Transverse colon (tissue), 4 donors: Measurements from ENCODE around the gene NPHP3. TPM values are rescaled to one million over a fixed set of nuclear protein-coding genes. Genes with fewer than 3 reads are reported as not detected.
A peak's percentile ranks its signal among the peaks of the same experiment; 100 is the strongest.

Source experiments
- DNase-seq: peaks from one replicate; pipeline ENCODE4 v3.0.0-alpha.2; 2019
- H3K27ac ChIP-seq, 4 donors: fragments of 200-600 bp; sonication (generic); 2 replicates each; pipeline ENCODE4 v1.5.1; 2016 to 2018; ENCODE audit warnings: inconsistent platforms in 4 of 4
- H3K27me3 ChIP-seq: fragments of 200-600 bp; sonication (generic); 2 replicates; pipeline ENCODE4 v1.5.1; 2017; ENCODE audit warnings: inconsistent platforms
- H3K36me3 ChIP-seq, 4 donors: fragments of 200-600 bp; sonication (generic); 2 replicates each; pipeline ENCODE4 v1.5.1; 2017 to 2019; ENCODE audit warnings: inconsistent platforms in 4 of 4
- H3K4me1 ChIP-seq, 4 donors: fragments of 200-600 bp; sonication (generic); 2 replicates each; pipeline ENCODE4 v1.5.1; 2017 to 2020; ENCODE audit warnings: inconsistent platforms in 4 of 4
- H3K4me3 ChIP-seq, 4 donors: fragments of 200-600 bp; sonication (generic); 1 replicate in 1 of 4; 2 replicates in 3 of 4; pipeline versions ENCODE4 v1.5.1 to v1.6.1; 2017 to 2019; ENCODE audit warnings: inconsistent platforms in 4 of 4
- H3K9me3 ChIP-seq, 2 donors: fragments of 200-600 bp; sonication (generic); 2 replicates each; pipeline ENCODE4 v1.5.1; 2017 to 2019; ENCODE audit warnings: inconsistent platforms in 2 of 2
- EP300 ChIP-seq: sonication (generic); formaldehyde crosslinking; IDR thresholded peaks from one replicate; pipeline ENCODE4 v1.6.1; 2017; ENCODE audit warnings: antibody characterized with exemption, low read depth
- POLR2A ChIP-seq: fragments of 450-650 bp; IDR thresholded peaks from one replicate; pipeline ENCODE4 v1.6.1; 2016; ENCODE audit warnings: antibody characterized with exemption, mild to moderate bottlenecking, moderate library complexity
- POLR2AphosphoS5 ChIP-seq, 3 donors: sonication (generic); formaldehyde crosslinking; IDR thresholded peaks; one replicate each; pipeline ENCODE4 v1.6.1; 2016; ENCODE audit warnings: antibody characterized with exemption in 3 of 3
- WGBS, 2 donors: methylation state at CpG; one replicate each; pipeline ENCODE4 v1.1.5; 2018; ENCODE audit warnings: low coverage in 1 of 2; 5-methylcytosine and 5-hydroxymethylcytosine counted together
- in situ Hi-C, 4 donors: fragments of 200-750 bp; cut with MboI; loops; one replicate each; pipeline versions ENCODE4 v1.15.0 to v1.15.1; 2017; ENCODE audit warnings: low sequenced_read_pairs in 3 of 4, low pct_ligation_motif_present in 1 of 4, low pct_unique_long_range_greater_than_20kb in 1 of 4
- intact Hi-C: fragments of 100-400 bp; cut with DNase I; formaldehyde crosslinking; loops from one replicate; pipeline ENCODE4 v1.15.1; 2023; ENCODE audit warnings: low total_unique reads
- total RNA-seq, 4 donors: library from RNA; depleted of rRNA; stranded (reverse); fragments of >200 nt; gene quantifications; one replicate each; pipeline ENCODE4 v1.1.0, GENCODE V29; 2016
- TF ChIP-seq, protein P1 (sequence below), 5 experiments: fragments of 200-600 bp in 3 of 5; fragments of 450-650 bp in 2 of 5; sonication (generic) in 3 of 5; IDR thresholded peaks; 1 replicate in 2 of 5; 2 replicates in 3 of 5; pipeline ENCODE4 v1.5.1; 2016 to 2017; ENCODE audit warnings: antibody characterized with exemption in 5 of 5, inconsistent platforms in 3 of 5, mild to moderate bottlenecking in 2 of 5, moderate library complexity in 1 of 5

The NPHP3 gene, protein sequence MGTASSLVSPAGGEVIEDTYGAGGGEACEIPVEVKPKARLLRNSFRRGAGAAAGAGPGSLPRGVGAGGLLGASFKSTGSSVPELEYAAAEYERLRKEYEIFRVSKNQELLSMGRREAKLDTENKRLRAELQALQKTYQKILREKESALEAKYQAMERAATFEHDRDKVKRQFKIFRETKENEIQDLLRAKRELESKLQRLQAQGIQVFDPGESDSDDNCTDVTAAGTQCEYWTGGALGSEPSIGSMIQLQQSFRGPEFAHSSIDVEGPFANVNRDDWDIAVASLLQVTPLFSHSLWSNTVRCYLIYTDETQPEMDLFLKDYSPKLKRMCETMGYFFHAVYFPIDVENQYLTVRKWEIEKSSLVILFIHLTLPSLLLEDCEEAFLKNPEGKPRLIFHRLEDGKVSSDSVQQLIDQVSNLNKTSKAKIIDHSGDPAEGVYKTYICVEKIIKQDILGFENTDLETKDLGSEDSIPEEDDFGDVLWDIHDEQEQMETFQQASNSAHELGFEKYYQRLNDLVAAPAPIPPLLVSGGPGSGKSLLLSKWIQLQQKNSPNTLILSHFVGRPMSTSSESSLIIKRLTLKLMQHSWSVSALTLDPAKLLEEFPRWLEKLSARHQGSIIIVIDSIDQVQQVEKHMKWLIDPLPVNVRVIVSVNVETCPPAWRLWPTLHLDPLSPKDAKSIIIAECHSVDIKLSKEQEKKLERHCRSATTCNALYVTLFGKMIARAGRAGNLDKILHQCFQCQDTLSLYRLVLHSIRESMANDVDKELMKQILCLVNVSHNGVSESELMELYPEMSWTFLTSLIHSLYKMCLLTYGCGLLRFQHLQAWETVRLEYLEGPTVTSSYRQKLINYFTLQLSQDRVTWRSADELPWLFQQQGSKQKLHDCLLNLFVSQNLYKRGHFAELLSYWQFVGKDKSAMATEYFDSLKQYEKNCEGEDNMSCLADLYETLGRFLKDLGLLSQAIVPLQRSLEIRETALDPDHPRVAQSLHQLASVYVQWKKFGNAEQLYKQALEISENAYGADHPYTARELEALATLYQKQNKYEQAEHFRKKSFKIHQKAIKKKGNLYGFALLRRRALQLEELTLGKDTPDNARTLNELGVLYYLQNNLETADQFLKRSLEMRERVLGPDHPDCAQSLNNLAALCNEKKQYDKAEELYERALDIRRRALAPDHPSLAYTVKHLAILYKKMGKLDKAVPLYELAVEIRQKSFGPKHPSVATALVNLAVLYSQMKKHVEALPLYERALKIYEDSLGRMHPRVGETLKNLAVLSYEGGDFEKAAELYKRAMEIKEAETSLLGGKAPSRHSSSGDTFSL (N-terminal part only)
- 10 to 100 TPM; 40.1 to 83.0 (median 64.7) TPM for total RNA-seq

DNA sequence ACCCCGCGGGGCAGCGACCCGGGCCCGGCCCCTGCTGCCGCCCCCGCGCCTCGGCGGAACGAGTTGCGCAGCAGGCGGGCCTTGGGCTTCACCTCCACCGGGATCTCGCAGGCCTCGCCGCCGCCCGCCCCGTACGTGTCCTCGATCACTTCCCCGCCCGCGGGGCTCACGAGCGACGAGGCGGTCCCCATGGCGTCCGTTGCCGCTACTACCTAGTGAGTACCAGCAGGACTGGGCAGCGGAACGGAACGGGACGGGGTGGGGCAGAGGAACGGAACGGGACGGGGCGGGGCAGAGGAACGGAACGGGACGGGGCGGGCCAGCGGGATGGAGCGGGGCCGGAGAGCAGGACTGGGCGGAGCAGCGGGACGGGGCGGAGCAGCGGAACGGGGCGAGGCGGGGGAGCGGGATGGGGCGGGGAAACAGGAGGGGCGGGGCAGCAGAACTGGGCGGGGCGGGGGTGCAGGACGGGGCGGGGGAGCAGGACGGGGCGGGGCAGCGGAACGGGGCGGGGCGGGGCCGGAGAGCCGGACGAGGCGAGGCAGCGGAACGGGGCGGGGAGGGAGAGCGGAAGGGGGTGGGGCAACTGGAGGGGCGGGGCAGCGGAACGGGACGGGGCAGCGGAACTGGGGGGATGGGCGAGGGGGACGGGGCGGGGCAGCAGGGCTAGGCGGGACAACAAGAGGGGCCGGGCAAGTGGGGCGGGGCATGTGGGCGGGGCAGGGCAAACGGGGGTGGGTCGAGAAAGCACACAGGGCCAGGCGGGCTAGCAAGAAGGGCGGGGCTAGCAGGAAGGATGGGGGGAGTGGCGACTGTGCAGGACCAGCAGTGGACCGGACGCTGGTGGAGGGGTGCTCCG, at the start of gene NPHP3:
NPHP3 (minus strand) TSS at position 245 of the 859 bp plus-strand sequence; CDS start at position 191, 54 bp downstream.
- intact Hi-C loops (loop anchor here (10.0 kb wide), 1 partner anchor 692 kb away; no protein-coding TSS in a partner anchor), in situ Hi-C loops (no loop called here)
- DNase-seq: peak; percentile 99
- TF ChIP-seq EP300 (no peak), POLR2A (peak; percentile 85), POLR2AphosphoS5 (IDR thresholded peaks at IDR 0.05) (peak; percentile 95 to 98 (median 97))
- TF ChIP-seq, protein P1, sequence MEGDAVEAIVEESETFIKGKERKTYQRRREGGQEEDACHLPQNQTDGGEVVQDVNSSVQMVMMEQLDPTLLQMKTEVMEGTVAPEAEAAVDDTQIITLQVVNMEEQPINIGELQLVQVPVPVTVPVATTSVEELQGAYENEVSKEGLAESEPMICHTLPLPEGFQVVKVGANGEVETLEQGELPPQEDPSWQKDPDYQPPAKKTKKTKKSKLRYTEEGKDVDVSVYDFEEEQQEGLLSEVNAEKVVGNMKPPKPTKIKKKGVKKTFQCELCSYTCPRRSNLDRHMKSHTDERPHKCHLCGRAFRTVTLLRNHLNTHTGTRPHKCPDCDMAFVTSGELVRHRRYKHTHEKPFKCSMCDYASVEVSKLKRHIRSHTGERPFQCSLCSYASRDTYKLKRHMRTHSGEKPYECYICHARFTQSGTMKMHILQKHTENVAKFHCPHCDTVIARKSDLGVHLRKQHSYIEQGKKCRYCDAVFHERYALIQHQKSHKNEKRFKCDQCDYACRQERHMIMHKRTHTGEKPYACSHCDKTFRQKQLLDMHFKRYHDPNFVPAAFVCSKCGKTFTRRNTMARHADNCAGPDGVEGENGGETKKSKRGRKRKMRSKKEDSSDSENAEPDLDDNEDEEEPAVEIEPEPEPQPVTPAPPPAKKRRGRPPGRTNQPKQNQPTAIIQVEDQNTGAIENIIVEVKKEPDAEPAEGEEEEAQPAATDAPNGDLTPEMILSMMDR (IDR thresholded peaks at IDR 0.05): peak in 1 of 5 experiments; percentile 3
- Histone ChIP-seq H3K27me3 (no peaks in the 10 kb centered on the region), H3K9me3 (no peaks in the 10 kb centered on the region), H3K36me3 (peaks cover 0 to 11% (median 0%) of the 10 kb centered on the region in 4 donors), H3K4me3 (peak within 1 kb of the TSS; percentile 66 to 98 (median 83)), H3K4me1 (peaks cover 5 to 39% (median 24%) of the 10 kb centered on the region in 4 donors), H3K27ac (peak within 1 kb of the TSS; percentile 91 to 99 (median 98))
- 0% methylated on average over 12 of the region's 96 CpGs; no CpG with 5 or more reads in 1 of the 2 donors for WGBS, 2 donors

GRCh38 chr3:132758740-132759139, 36.5 kb upstream of the NPHP3 start:
- 45 to 52% methylated on average over 2 of the region's 2 CpGs for WGBS, 2 donors
- no peaks in the 10 kb centered on the region for H3K4me1 ChIP-seq
- no peak overlapping the region for H3K27ac ChIP-seq
- TF ChIP-seq POLR2A: no peak
- TF ChIP-seq, protein P1 (IDR thresholded peaks at IDR 0.05): no peak
- TF ChIP-seq POLR2AphosphoS5 (IDR thresholded peaks at IDR 0.05): no peak
- no peak for TF ChIP-seq EP300
- H3K4me3 ChIP-seq: no peak overlapping the region
- H3K9me3 ChIP-seq: no peaks in the 10 kb centered on the region
- in situ Hi-C loops (no loop called here), intact Hi-C loops (no loop called here)
- no peaks in the 10 kb centered on the region for H3K36me3 ChIP-seq
- no peaks in the 10 kb centered on the region for H3K27me3 ChIP-seq
- no peak for DNase-seq

DNA sequence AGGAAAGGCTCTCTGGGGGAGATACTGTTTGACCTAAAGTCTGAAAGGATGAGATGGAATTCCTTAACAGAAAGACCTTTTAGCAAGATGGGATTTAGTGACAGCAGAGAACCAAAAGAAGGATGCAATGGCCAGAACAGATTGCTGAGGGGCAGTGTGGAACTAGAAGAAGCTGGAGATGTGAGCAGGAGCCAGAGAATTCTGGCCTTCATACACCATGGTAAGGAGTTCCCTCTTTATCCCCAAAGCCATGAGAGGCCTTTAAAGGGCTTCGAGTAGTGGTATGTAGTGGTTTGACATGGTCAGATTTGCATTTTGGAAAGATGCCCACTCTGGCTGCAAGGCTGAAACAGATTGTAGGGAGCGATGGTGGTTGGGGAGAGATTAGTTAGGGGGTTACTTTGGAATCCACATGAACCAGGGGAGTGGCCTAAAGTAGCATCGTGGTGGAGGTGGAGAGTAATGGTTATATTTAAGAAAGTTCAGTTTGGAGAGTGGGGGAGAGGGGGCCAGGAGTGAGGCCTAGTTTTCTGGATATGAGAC, 34.0 kb upstream of the NPHP3 start:
- no peak for TF ChIP-seq POLR2AphosphoS5 (IDR thresholded peaks at IDR 0.05)
- TF ChIP-seq, protein P1 (IDR thresholded peaks at IDR 0.05): no peak
- TF ChIP-seq POLR2A: no peak
- no peak for TF ChIP-seq EP300
- H3K36me3 ChIP-seq: no peaks in the 10 kb centered on the region
- WGBS, 2 donors: 33 to 78% methylated on average over 1 to 3 of the region's 3 CpGs
- in situ Hi-C loops (no loop called here), intact Hi-C loops (no loop called here)
- DNase-seq: no peak
- H3K4me1 ChIP-seq: no peaks in the 10 kb centered on the region
- H3K4me3 ChIP-seq: no peak overlapping the region
- H3K27me3 ChIP-seq: no peaks in the 10 kb centered on the region
- H3K27ac ChIP-seq: no peak overlapping the region
- no peaks in the 10 kb centered on the region for H3K9me3 ChIP-seq
